ENCODE data around the gene LHX8. TPM values are rescaled to one million over a fixed set of nuclear protein-coding genes. Genes with fewer than 3 reads are reported as not detected.
A peak's percentile ranks its signal among the peaks of the same experiment; 100 is the strongest.
"Not testable (repeated sequence)": the region's sequence is repeated elsewhere in the genome, so short reads cannot be mapped to it uniquely, and the experiment has no call there.

LHX8 gene
- total RNA-seq, 1 experiment from 2014 or later: not detected

DNA sequence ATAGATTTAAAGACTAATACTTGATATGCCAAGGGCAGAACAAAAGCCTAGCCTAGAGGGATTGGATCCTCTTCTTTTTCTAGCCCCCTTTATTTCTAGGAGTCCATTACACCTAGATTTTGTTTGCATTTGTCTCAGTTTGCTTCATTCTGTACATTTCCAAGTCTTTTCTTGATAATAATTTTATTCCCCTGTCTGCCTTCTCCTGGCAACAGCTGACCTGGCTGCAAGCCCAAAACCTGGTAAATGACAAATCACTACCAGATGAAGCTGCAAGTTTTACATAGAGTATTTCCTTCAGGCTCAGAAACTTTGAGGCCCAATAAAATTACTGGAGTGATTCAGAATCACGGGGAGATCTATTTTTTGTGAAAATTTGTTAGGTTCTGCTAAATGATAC lies 36.5 kb upstream of the LHX8 start:
- Mint-ChIP-seq H3K27me3 (ENCODE audit: unreplicated experiment) (no peaks in the 10 kb centered on the region), H3K4me1 (ENCODE audit: low read depth, unreplicated experiment) (no peaks in the 10 kb centered on the region)
- intact Hi-C loops (cut with micrococcal nuclease; ENCODE audit: unreplicated experiment): no loop called here

GRCh38 chr1:75099581-75099980 lies 34.6 kb upstream of the LHX8 start:
- Mint-ChIP-seq H3K4me3 (ENCODE audit: low read depth, unreplicated experiment) (no peak overlapping the region), H3K27ac (ENCODE audit: unreplicated experiment) (no peak overlapping the region), H3K4me1 (ENCODE audit: low read depth, unreplicated experiment) (no peaks in the 10 kb centered on the region), H3K27me3 (ENCODE audit: unreplicated experiment) (no peaks in the 10 kb centered on the region), H3K36me3 (ENCODE audit: insufficient read depth, unreplicated experiment) (no peaks in the 10 kb centered on the region), H3K9me3 (ENCODE audit: low read depth, unreplicated experiment) (peaks cover 2% of the 10 kb centered on the region)
- CTCF ChIA-PET: no interaction called here
- no peak for DNase-seq
- no TSS peak for BruUV-seq (replicated peaks)
- TF ChIP-seq CTCF (IDR thresholded peaks at IDR 0.05; ENCODE audit: unreplicated experiment): no peak
- intact Hi-C loops (cut with micrococcal nuclease; ENCODE audit: unreplicated experiment): no loop called here

More for the DNA sequence above, 36.5 kb upstream of the LHX8 start:
- H3K9me3 Mint-ChIP-seq (ENCODE audit: low read depth, unreplicated experiment): peaks cover 2% of the 10 kb centered on the region
- no peak overlapping the region for H3K27ac Mint-ChIP-seq (ENCODE audit: unreplicated experiment)
- BruUV-seq (replicated peaks): no TSS peak
- H3K36me3 Mint-ChIP-seq (ENCODE audit: insufficient read depth, unreplicated experiment): no peaks in the 10 kb centered on the region
- no peak for TF ChIP-seq CTCF (IDR thresholded peaks at IDR 0.05; ENCODE audit: unreplicated experiment)
- CTCF ChIA-PET: no interaction called here
- no peak overlapping the region for H3K4me3 Mint-ChIP-seq (ENCODE audit: low read depth, unreplicated experiment)
- peak; percentile 11 for DNase-seq

- BruUV-seq (replicated peaks): no TSS peak
- H3K36me3 Mint-ChIP-seq (ENCODE audit: insufficient read depth, unreplicated experiment): no peaks in the 10 kb centered on the region
- no peaks in the 10 kb centered on the region for H3K27me3 Mint-ChIP-seq (ENCODE audit: unreplicated experiment)
- H3K27ac Mint-ChIP-seq (ENCODE audit: unreplicated experiment): no peak overlapping the region
- TF ChIP-seq CTCF (IDR thresholded peaks at IDR 0.05; ENCODE audit: unreplicated experiment): no peak
- intact Hi-C loops (cut with micrococcal nuclease; ENCODE audit: unreplicated experiment): no loop called here
- H3K4me3 Mint-ChIP-seq (ENCODE audit: low read depth, unreplicated experiment): no peak overlapping the region
- no peak for DNase-seq
- no peaks in the 10 kb centered on the region for H3K4me1 Mint-ChIP-seq (ENCODE audit: low read depth, unreplicated experiment)
- CTCF ChIA-PET: no interaction called here
- H3K9me3 Mint-ChIP-seq (ENCODE audit: low read depth, unreplicated experiment): no peaks in the 10 kb centered on the region
These were observed 33.6 kb upstream of the LHX8 start for GRCh38 chr1:75100481-75101092.

- H3K4me3 Mint-ChIP-seq (ENCODE audit: low read depth, unreplicated experiment); H3K27ac Mint-ChIP-seq (ENCODE audit: unreplicated experiment); DNase-seq; intact Hi-C loops (cut with micrococcal nuclease; ENCODE audit: unreplicated experiment); H3K4me1 Mint-ChIP-seq (ENCODE audit: low read depth, unreplicated experiment); H3K27me3 Mint-ChIP-seq (ENCODE audit: unreplicated experiment); H3K36me3 Mint-ChIP-seq (ENCODE audit: insufficient read depth, unreplicated experiment); BruUV-seq (replicated peaks); CTCF ChIA-PET; H3K9me3 Mint-ChIP-seq (ENCODE audit: low read depth, unreplicated experiment): not testable (repeated sequence)
These were observed 21.7 kb upstream of the LHX8 start for GRCh38 chr1:75112362-75112951.

- no peaks in the 10 kb centered on the region for H3K4me1 Mint-ChIP-seq (ENCODE audit: low read depth, unreplicated experiment)
- TF ChIP-seq CTCF (IDR thresholded peaks at IDR 0.05; ENCODE audit: unreplicated experiment): no peak
- H3K27me3 Mint-ChIP-seq (ENCODE audit: unreplicated experiment): no peaks in the 10 kb centered on the region
- no TSS peak for BruUV-seq (replicated peaks)
- H3K36me3 Mint-ChIP-seq (ENCODE audit: insufficient read depth, unreplicated experiment): no peaks in the 10 kb centered on the region
- no peak for DNase-seq
- no peak overlapping the region for H3K27ac Mint-ChIP-seq (ENCODE audit: unreplicated experiment)
- H3K4me3 Mint-ChIP-seq (ENCODE audit: low read depth, unreplicated experiment): no peak overlapping the region
- peaks cover 4% of the 10 kb centered on the region for H3K9me3 Mint-ChIP-seq (ENCODE audit: low read depth, unreplicated experiment)
- intact Hi-C loops (cut with micrococcal nuclease; ENCODE audit: unreplicated experiment): no loop called here
- CTCF ChIA-PET: no interaction called here
These were observed 18.5 kb upstream of the LHX8 start for GRCh38 chr1:75115654-75116053.
